OCI-LY1 (cell line): Measurements from ENCODE around the gene FYB2.
"Not testable (repeated sequence)": the region's sequence is repeated elsewhere in the genome, so short reads cannot be mapped to it uniquely, and the experiment has no call there.

Experiments used
- H2AFZ ChIP-seq: fragments of 200-600 bp; sonication (generic), shearing (Covaris generic); 2 replicates; pipeline ENCODE4 v1.6.0; 2014; ENCODE audit warnings: antibody characterized with exemption, mild to moderate bottlenecking, low read length
- H3F3A ChIP-seq: fragments of 200-600 bp; sonication (generic), shearing (Covaris generic); 2 replicates; pipeline ENCODE4 v1.6.0; 2014; ENCODE audit warnings: mild to moderate bottlenecking, antibody characterized with exemption, low read length, moderate library complexity; ENCODE audit not compliant: insufficient read depth
- H3K27ac ChIP-seq: fragments of 200-600 bp; sonication (generic); 2 replicates; pipeline ENCODE4 v1.5.1; 2014; ENCODE audit warnings: low read length, mixed run types, mild to moderate bottlenecking, low read depth; ENCODE audit not compliant: poor library complexity, severe bottlenecking
- H3K27me3 ChIP-seq: fragments of 200-600 bp; sonication (generic); 2 replicates; pipeline ENCODE4 v1.6.0; 2014; ENCODE audit warnings: antibody characterized with exemption, mild to moderate bottlenecking, low read length, moderate library complexity; ENCODE audit not compliant: insufficient read depth
- H3K36me3 ChIP-seq: fragments of 200-600 bp; sonication (generic); 2 replicates; pipeline ENCODE4 v1.6.1; 2014; ENCODE audit warnings: mild to moderate bottlenecking, antibody characterized with exemption, low read length, moderate library complexity, mixed read lengths; ENCODE audit not compliant: insufficient read depth
- H3K4me1 ChIP-seq: fragments of 200-600 bp; sonication (generic); 2 replicates; pipeline ENCODE4 v1.5.1; 2014; ENCODE audit warnings: mild to moderate bottlenecking, low read length, moderate library complexity; ENCODE audit not compliant: insufficient read depth, severe bottlenecking
- H3K4me2 ChIP-seq: fragments of 200-600 bp; sonication (generic), shearing (Covaris generic); 2 replicates; pipeline ENCODE4 v1.6.1; 2014; ENCODE audit warnings: low read length
- H3K4me3 ChIP-seq: fragments of 200-600 bp; sonication (generic); 2 replicates; pipeline ENCODE4 v1.5.1; 2014; ENCODE audit warnings: low read length, low read depth, mild to moderate bottlenecking, mixed read lengths; ENCODE audit not compliant: poor library complexity, severe bottlenecking
- H3K79me2 ChIP-seq: fragments of 200-600 bp; shearing (Covaris generic); 2 replicates; pipeline ENCODE4 v1.6.1; 2016; ENCODE audit warnings: mixed run types, low read length, mixed read lengths; ENCODE audit not compliant: insufficient read depth
- H3K9ac ChIP-seq: fragments of 200-600 bp; sonication (generic), shearing (Covaris generic); 2 replicates; pipeline ENCODE4 v1.6.1; 2014; ENCODE audit warnings: mild to moderate bottlenecking, low read length, mixed read lengths
- H3K9me2 ChIP-seq: fragments of 200-600 bp; sonication (generic), shearing (Covaris generic); 2 replicates; pipeline ENCODE4 v1.6.1; 2014; ENCODE audit warnings: low read depth, mild to moderate bottlenecking, low read length, mixed read lengths
- H3K9me3 ChIP-seq: fragments of 200-600 bp; shearing (Covaris generic); 2 replicates; pipeline ENCODE4 v1.6.1; 2014; ENCODE audit warnings: low read length, mixed read lengths
- H4K20me1 ChIP-seq: fragments of 200-600 bp; sonication (generic), shearing (Covaris generic); 2 replicates; pipeline ENCODE4 v1.6.0; 2016; ENCODE audit warnings: mild to moderate bottlenecking, low read length; ENCODE audit not compliant: insufficient read depth
- CTCF ChIP-seq: fragments of 200-600 bp; sonication (generic), shearing (Covaris generic); IDR thresholded peaks from 2 replicates; pipeline ENCODE4 v1.5.1; 2017; ENCODE audit warnings: mild to moderate bottlenecking, antibody characterized with exemption, low read length, moderate library complexity, mixed read lengths
- EZH2 ChIP-seq: fragments of 200-600 bp; sonication (generic), shearing (Covaris generic); IDR thresholded peaks from 2 replicates; pipeline ENCODE4 v1.8.0; 2017; ENCODE audit warnings: borderline replicate concordance, mixed run types, mild to moderate bottlenecking, antibody characterized with exemption, low read length, moderate library complexity, mixed read lengths

FYB2 gene

GRCh38 chr1:56777972-56778371 lies 41.2 kb downstream of the FYB2 start:
- H3K9me3 ChIP-seq = no peaks in the 10 kb centered on the region
- TF ChIP-seq CTCF (no peak), EZH2 (no peak)
- no peak overlapping the region for H3K4me3 ChIP-seq
- no peak overlapping the region for H2AFZ ChIP-seq
- H3K27ac ChIP-seq = no peak overlapping the region
- no peaks in the 10 kb centered on the region for H3K4me1 ChIP-seq
- no peaks in the 10 kb centered on the region for H3K9me2 ChIP-seq
- H3F3A ChIP-seq = no peaks in the 10 kb centered on the region
- no peak overlapping the region for H3K9ac ChIP-seq
- no peaks in the 10 kb centered on the region for H3K27me3 ChIP-seq
- no peaks in the 10 kb centered on the region for H3K79me2 ChIP-seq
- no peaks in the 10 kb centered on the region for H4K20me1 ChIP-seq
- H3K4me2 ChIP-seq = no peak overlapping the region
- no peaks in the 10 kb centered on the region for H3K36me3 ChIP-seq

GRCh38 chr1:56774732-56775131 lies 44.5 kb downstream of the FYB2 start:
- H3K9me3 ChIP-seq, H4K20me1 ChIP-seq, H2AFZ ChIP-seq, H3K79me2 ChIP-seq, H3K36me3 ChIP-seq, H3K27ac ChIP-seq, H3K9me2 ChIP-seq, H3K4me2 ChIP-seq, H3K4me3 ChIP-seq, H3K9ac ChIP-seq, H3K27me3 ChIP-seq, H3K4me1 ChIP-seq, H3F3A ChIP-seq: not testable (repeated sequence)

GRCh38 chr1:56774067-56774609 lies 45.1 kb downstream of the FYB2 start:
- Histone ChIP-seq H3K27ac (no peak overlapping the region), H3K9ac (no peak overlapping the region), H2AFZ (no peak overlapping the region), H3K4me1 (no peaks in the 10 kb centered on the region), H3K79me2 (no peaks in the 10 kb centered on the region), H3K4me3 (no peak overlapping the region), H3K9me2 (no peaks in the 10 kb centered on the region), H3F3A (no peaks in the 10 kb centered on the region), H4K20me1 (no peaks in the 10 kb centered on the region), H3K4me2 (no peak overlapping the region), H3K36me3 (no peaks in the 10 kb centered on the region), H3K9me3 (no peaks in the 10 kb centered on the region), H3K27me3 (no peaks in the 10 kb centered on the region)
- no peak for TF ChIP-seq CTCF
- TF ChIP-seq EZH2 = no peak

- Histone ChIP-seq H2AFZ (no peak overlapping the region), H3K4me3 (no peak overlapping the region)
These were observed 45.7 kb downstream of the FYB2 start for GRCh38 chr1:56773341-56774066.

More at GRCh38 chr1:56773341-56774066, 45.7 kb downstream of the FYB2 start:
- no peaks in the 10 kb centered on the region for H3K4me1 ChIP-seq
- H3K36me3 ChIP-seq = no peaks in the 10 kb centered on the region
- no peak overlapping the region for H3K4me2 ChIP-seq
- no peaks in the 10 kb centered on the region for H3K9me2 ChIP-seq
- no peaks in the 10 kb centered on the region for H3F3A ChIP-seq
- no peaks in the 10 kb centered on the region for H3K79me2 ChIP-seq
- no peaks in the 10 kb centered on the region for H3K9me3 ChIP-seq
- H3K27me3 ChIP-seq = no peaks in the 10 kb centered on the region
- H3K9ac ChIP-seq = no peak overlapping the region
- no peaks in the 10 kb centered on the region for H4K20me1 ChIP-seq
- TF ChIP-seq EZH2 (no peak), CTCF (no peak)
- H3K27ac ChIP-seq = no peak overlapping the region
